A549 (cell line): ENCODE measurements around the gene SLC5A5. TPM values are rescaled to one million over a fixed set of nuclear protein-coding genes. Genes with fewer than 3 reads are reported as not detected.

Source experiments
- ATAC-seq, 2 experiments: fragments of 200-7000 bp in 1 of 2; fragments of >200 bp in 1 of 2; cut with Nextera tagmentation in 1 of 2; cut with Tn5 transposase in 1 of 2; 3 replicates each; pipeline versions ENCODE4 v1.8.0 to v1.9.1; 2018 to 2020; ENCODE audit warnings: mild to moderate bottlenecking in 1 of 2, moderate library complexity in 1 of 2
- CTCF ChIA-PET: fragments of 300-600 bp; sonication (Branson Sonifier 250); formaldehyde crosslinking; extraction: SDS; loops from one replicate; lab custom pipeline; 2021; ENCODE audit warnings: antibody characterized with exemption, inconsistent platforms; lab: Yijun Ruan, JAX
- POLR2A ChIA-PET: fragments of 350-600 bp; formaldehyde crosslinking; extraction: SDS; loops from one replicate; lab custom pipeline; 2021; ENCODE audit warnings: antibody characterized with exemption, inconsistent platforms; lab: Yijun Ruan, JAX
- DNase-seq, 2 experiments: peaks; one replicate each; pipeline versions ENCODE4 v3.0.0 to v3.0.0-alpha.2; 2011 to 2016; ENCODE audit warnings: low read depth in 1 of 2, low spot score in 1 of 2
- FAIRE-seq: peaks from 2 replicates; lab custom pipeline; 2011; peaks lifted over from hg19 to GRCh38; lab: Jason Lieb, UNC
- H3K27ac ChIP-seq, 2 experiments: fragments of >200 bp; sonication (Bioruptor Twin); formaldehyde crosslinking; 3 replicates each; pipeline ENCODE4 v1.5.1; 2016 to 2017
- H3K4me1 ChIP-seq: fragments of >200 bp; sonication (Bioruptor Twin); formaldehyde crosslinking; 3 replicates; pipeline ENCODE4 v1.6.1; 2016
- H3K4me2 ChIP-seq: fragments of >200 bp; sonication (Bioruptor Twin); formaldehyde crosslinking; 3 replicates; pipeline ENCODE4 v1.6.1; 2016
- H3K4me3 ChIP-seq: fragments of >200 bp; sonication (Bioruptor Twin); formaldehyde crosslinking; 3 replicates; pipeline ENCODE4 v1.5.1; 2016
- H3K9me3 ChIP-seq: fragments of >200 bp; sonication (Bioruptor Twin); formaldehyde crosslinking; 3 replicates; pipeline ENCODE4 v1.6.1; 2016
- CHD4 ChIP-seq: fragments of 200-600 bp; sonication (generic); IDR thresholded peaks from 2 replicates; pipeline ENCODE4 v1.6.1; 2016; ENCODE audit warnings: antibody characterized with exemption, mild to moderate bottlenecking, borderline replicate concordance
- EHMT2 ChIP-seq: fragments of 200-600 bp; sonication (generic); IDR thresholded peaks from 2 replicates; pipeline ENCODE4 v1.6.1; 2016; ENCODE audit warnings: antibody characterized with exemption, low read depth, mild to moderate bottlenecking, moderate library complexity
- HDAC2 ChIP-seq: fragments of 200-600 bp; sonication (generic); IDR thresholded peaks from 2 replicates; pipeline ENCODE4 v1.6.1; 2016
- HEYL ChIP-seq: fragments of 250-450 bp; sonication (Bioruptor Pico); IDR thresholded peaks from 2 replicates; pipeline ENCODE4 v1.8.0; 2021; ENCODE audit warnings: mild to moderate bottlenecking, moderate library complexity
- HOXA7 ChIP-seq: fragments of 250-450 bp; sonication (Bioruptor Pico); IDR thresholded peaks from 2 replicates; pipeline ENCODE4 v1.5.0; 2020; ENCODE audit warnings: mild to moderate bottlenecking, moderate library complexity
- HOXB13 ChIP-seq: fragments of 250-450 bp; sonication (Bioruptor Pico); IDR thresholded peaks from 2 replicates; pipeline ENCODE4 v1.5.0; 2020; ENCODE audit warnings: low read depth, mild to moderate bottlenecking, moderate library complexity
- HOXB5 ChIP-seq: fragments of 250-450 bp; sonication (Bioruptor Pico); IDR thresholded peaks from 2 replicates; pipeline ENCODE4 v1.5.0; 2020; ENCODE audit warnings: mild to moderate bottlenecking, moderate library complexity
- JUNB ChIP-seq: fragments of >200 bp; sonication (Bioruptor Twin); formaldehyde crosslinking; IDR thresholded peaks from 2 replicates; pipeline ENCODE4 v1.6.1; 2016
- KDM1A ChIP-seq: fragments of 200-600 bp; sonication (generic); IDR thresholded peaks from 2 replicates; pipeline ENCODE4 v1.6.1; 2016; ENCODE audit warnings: low read depth, mild to moderate bottlenecking
- KDM5A ChIP-seq: fragments of 200-600 bp; sonication (generic); IDR thresholded peaks from 2 replicates; pipeline ENCODE4 v1.6.1; 2016; ENCODE audit warnings: antibody characterized with exemption, mild to moderate bottlenecking
- MAFK ChIP-seq: fragments of 450-650 bp; IDR thresholded peaks from 2 replicates; pipeline ENCODE4 v1.6.1; 2014; ENCODE audit not compliant: partially characterized antibody
- MAZ ChIP-seq: fragments of 150-350 bp; IDR thresholded peaks from 2 replicates; pipeline ENCODE4 v1.6.1; 2014; ENCODE audit warnings: antibody characterized with exemption, low read depth, low read length, borderline replicate concordance
- NFE2L2 ChIP-seq: fragments of 150-350 bp; conservative IDR thresholded peaks from 2 replicates; pipeline ENCODE4 v1.6.1; 2014; ENCODE audit warnings: low read length
- NR3C1 ChIP-seq: fragments of >200 bp; sonication (Bioruptor Twin); formaldehyde crosslinking; IDR thresholded peaks from 3 replicates; pipeline ENCODE4 v1.6.1; 2017
- PHF8 ChIP-seq: fragments of 200-600 bp; sonication (generic); IDR thresholded peaks from 2 replicates; pipeline ENCODE4 v1.6.1; 2016; ENCODE audit warnings: low read depth, mild to moderate bottlenecking, antibody characterized with exemption, moderate library complexity, borderline replicate concordance
- POLR2A ChIP-seq: IDR thresholded peaks from 2 replicates; pipeline ENCODE4 v1.6.1; 2012; ENCODE audit warnings: mild to moderate bottlenecking, low read length
- POLR2AphosphoS2 ChIP-seq: conservative IDR thresholded peaks from 2 replicates; pipeline ENCODE4 v1.6.1; 2012; ENCODE audit warnings: low read length, improper control_type of control experiment, inconsistent platforms
- RAD21 ChIP-seq, 2 experiments: fragments of >200 bp in 1 of 2; sonication (Bioruptor Twin) in 1 of 2; formaldehyde crosslinking in 1 of 2; IDR thresholded peaks in 1 of 2; conservative IDR thresholded peaks in 1 of 2; 2 replicates in 1 of 2; 3 replicates in 1 of 2; pipeline ENCODE4 v1.6.1; 2012 to 2018; ENCODE audit warnings: inconsistent platforms in 1 of 2
- RARB ChIP-seq: fragments of 250-450 bp; sonication (Bioruptor Pico); IDR thresholded peaks from 2 replicates; pipeline ENCODE4 v1.8.0; 2021; ENCODE audit warnings: mild to moderate bottlenecking, moderate library complexity
- RCOR1 ChIP-seq: fragments of 150-350 bp; IDR thresholded peaks from 2 replicates; pipeline ENCODE4 v1.6.1; 2014; ENCODE audit warnings: antibody characterized with exemption, low read length, low read depth
- RFX5 ChIP-seq: fragments of 450-650 bp; IDR thresholded peaks from 2 replicates; pipeline ENCODE4 v1.7.1; 2014; ENCODE audit warnings: antibody characterized with exemption, mild to moderate bottlenecking, moderate library complexity
- RNF2 ChIP-seq: fragments of 200-600 bp; sonication (generic); IDR thresholded peaks from 2 replicates; pipeline ENCODE4 v1.6.1; 2016; ENCODE audit warnings: low read depth, mild to moderate bottlenecking, antibody characterized with exemption, moderate library complexity, borderline replicate concordance
- SMC3 ChIP-seq: fragments of >200 bp; sonication (Bioruptor Twin); formaldehyde crosslinking; IDR thresholded peaks from 3 replicates; pipeline ENCODE4 v1.6.1; 2018; ENCODE audit warnings: inconsistent platforms
- TFCP2L1 ChIP-seq: fragments of 250-450 bp; sonication (Bioruptor Pico); IDR thresholded peaks from 2 replicates; pipeline ENCODE4 v1.5.0; 2021; ENCODE audit warnings: mild to moderate bottlenecking
- TP53 ChIP-seq: fragments of 250-450 bp; sonication (Bioruptor Pico); IDR thresholded peaks from 2 replicates; pipeline ENCODE4 v1.5.0; 2021; ENCODE audit warnings: mild to moderate bottlenecking, moderate library complexity
- WGBS: methylation state at CpG from one replicate; pipeline ENCODE4 v1.1.6; 2017; ENCODE audit errors: missing lambda C conversion rate; 5-methylcytosine and 5-hydroxymethylcytosine counted together
- polyA plus RNA-seq, 4 experiments: library from polyadenylated mRNA; depleted of rRNA in 3 of 4; stranded (reverse); fragments of >200 nt; fragmentation: RNase III in 1 of 4; extraction: RNeasy Plus Mini Kit Qiagen cat#74134 plus additional on column Dnase treatment in 1 of 4; gene quantifications; 2 replicates in 3 of 4; 3 replicates in 1 of 4; pipeline ENCODE4 v1.2.3, GENCODE V29; 2011 to 2017
- TF ChIP-seq, protein P1 (sequence below): IDR thresholded peaks from 2 replicates; pipeline ENCODE4 v1.6.1; 2012
- TF ChIP-seq, protein P2 (sequence below): IDR thresholded peaks from 2 replicates; pipeline ENCODE4 v1.6.1; 2012; ENCODE audit warnings: low read depth, borderline replicate concordance
- TF ChIP-seq, protein P3 (sequence below): IDR thresholded peaks from 2 replicates; pipeline ENCODE4 v1.6.1; 2012
- TF ChIP-seq, protein P4 (sequence below): fragments of 150-350 bp; IDR thresholded peaks from 2 replicates; pipeline ENCODE4 v1.6.1; 2014; ENCODE audit warnings: low read depth, mild to moderate bottlenecking, low read length

Gene SLC5A5
- polyA plus RNA-seq, 2 of the 4 experiments (the other 2 are of a cell fraction) = 0.06 to 0.25 TPM

DNA sequence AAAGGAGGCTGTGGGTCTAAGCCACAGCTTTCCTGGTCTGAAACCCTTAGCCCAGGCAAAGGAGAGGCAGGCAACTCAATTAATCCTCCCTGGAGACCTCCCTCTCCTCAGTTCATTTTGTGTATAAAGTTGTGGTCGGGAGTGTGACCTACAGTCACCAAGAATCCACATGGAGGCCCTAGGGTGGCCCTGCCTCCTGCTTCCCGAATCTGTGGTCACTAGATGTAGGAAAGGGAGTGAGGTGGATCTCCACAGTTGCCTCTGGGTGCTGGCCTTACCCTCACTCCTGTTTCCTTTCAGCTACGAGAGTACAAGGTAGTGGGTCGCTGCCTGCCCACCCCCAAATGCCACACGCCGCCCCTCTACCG, 10.8 kb upstream of the SLC5A5 start:
- ChIA-PET POLR2A (interaction anchor here (1.3 to 1.9 kb wide), 2 partner anchors 9 to 136 kb away, joined by 5 to 7 read pairs; no protein-coding TSS in a partner anchor), CTCF (interaction anchor here (0.9 to 4.4 kb wide), 3 partner anchors 9 to 77 kb away, joined by 3 to 42 read pairs (median 9); partner anchors contain the start of gene CCDC124)
- WGBS = 0% methylated on average over 6 of the region's 7 CpGs
- Histone ChIP-seq H3K4me2 (peak overlapping the region; percentile 74), H3K27ac (peak overlapping the region; percentile 99 to 100), H3K9me3 (no peaks in the 10 kb centered on the region), H3K4me3 (peak overlapping the region; percentile 99), H3K4me1 (peaks cover 42% of the 10 kb centered on the region)
- DNase-seq = no peak
- no peak for FAIRE-seq
- TF ChIP-seq, protein P1, sequence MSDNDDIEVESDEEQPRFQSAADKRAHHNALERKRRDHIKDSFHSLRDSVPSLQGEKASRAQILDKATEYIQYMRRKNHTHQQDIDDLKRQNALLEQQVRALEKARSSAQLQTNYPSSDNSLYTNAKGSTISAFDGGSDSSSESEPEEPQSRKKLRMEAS = no peak
- no peak for TF ChIP-seq TP53 (CRISPR knock-in tag)
- no peak for TF ChIP-seq HOXB5 (CRISPR knock-in tag)
- TF ChIP-seq SMC3 = no peak
- no peak for TF ChIP-seq KDM5A
- no peak for TF ChIP-seq HEYL (CRISPR knock-in tag)
- no peak for TF ChIP-seq PHF8
- no peak for TF ChIP-seq RARB (CRISPR knock-in tag)
- no peak for TF ChIP-seq RNF2
- TF ChIP-seq NFE2L2 = no peak
- no peak for TF ChIP-seq HOXA7 (CRISPR knock-in tag)
- TF ChIP-seq, protein P2, sequence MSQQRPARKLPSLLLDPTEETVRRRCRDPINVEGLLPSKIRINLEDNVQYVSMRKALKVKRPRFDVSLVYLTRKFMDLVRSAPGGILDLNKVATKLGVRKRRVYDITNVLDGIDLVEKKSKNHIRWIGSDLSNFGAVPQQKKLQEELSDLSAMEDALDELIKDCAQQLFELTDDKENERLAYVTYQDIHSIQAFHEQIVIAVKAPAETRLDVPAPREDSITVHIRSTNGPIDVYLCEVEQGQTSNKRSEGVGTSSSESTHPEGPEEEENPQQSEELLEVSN = no peak
- no peak for TF ChIP-seq RAD21 (conservative IDR thresholded peaks at IDR 0.05 in 1 of 2, IDR thresholded peaks at IDR 0.05 in 1 of 2)
- no peak for TF ChIP-seq HDAC2
- TF ChIP-seq MAFK = no peak
- no peak for TF ChIP-seq RCOR1
- TF ChIP-seq HOXB13 = no peak
- TF ChIP-seq POLR2A = no peak
- TF ChIP-seq, protein P3, sequence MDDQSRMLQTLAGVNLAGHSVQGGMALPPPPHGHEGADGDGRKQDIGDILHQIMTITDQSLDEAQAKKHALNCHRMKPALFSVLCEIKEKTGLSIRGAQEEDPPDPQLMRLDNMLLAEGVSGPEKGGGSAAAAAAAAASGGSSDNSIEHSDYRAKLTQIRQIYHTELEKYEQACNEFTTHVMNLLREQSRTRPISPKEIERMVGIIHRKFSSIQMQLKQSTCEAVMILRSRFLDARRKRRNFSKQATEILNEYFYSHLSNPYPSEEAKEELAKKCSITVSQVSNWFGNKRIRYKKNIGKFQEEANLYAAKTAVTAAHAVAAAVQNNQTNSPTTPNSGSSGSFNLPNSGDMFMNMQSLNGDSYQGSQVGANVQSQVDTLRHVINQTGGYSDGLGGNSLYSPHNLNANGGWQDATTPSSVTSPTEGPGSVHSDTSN = no peak
- no peak for TF ChIP-seq POLR2AphosphoS2
- TF ChIP-seq, all 56 proteins: peak for 0
- no peak for ATAC-seq

DNA sequence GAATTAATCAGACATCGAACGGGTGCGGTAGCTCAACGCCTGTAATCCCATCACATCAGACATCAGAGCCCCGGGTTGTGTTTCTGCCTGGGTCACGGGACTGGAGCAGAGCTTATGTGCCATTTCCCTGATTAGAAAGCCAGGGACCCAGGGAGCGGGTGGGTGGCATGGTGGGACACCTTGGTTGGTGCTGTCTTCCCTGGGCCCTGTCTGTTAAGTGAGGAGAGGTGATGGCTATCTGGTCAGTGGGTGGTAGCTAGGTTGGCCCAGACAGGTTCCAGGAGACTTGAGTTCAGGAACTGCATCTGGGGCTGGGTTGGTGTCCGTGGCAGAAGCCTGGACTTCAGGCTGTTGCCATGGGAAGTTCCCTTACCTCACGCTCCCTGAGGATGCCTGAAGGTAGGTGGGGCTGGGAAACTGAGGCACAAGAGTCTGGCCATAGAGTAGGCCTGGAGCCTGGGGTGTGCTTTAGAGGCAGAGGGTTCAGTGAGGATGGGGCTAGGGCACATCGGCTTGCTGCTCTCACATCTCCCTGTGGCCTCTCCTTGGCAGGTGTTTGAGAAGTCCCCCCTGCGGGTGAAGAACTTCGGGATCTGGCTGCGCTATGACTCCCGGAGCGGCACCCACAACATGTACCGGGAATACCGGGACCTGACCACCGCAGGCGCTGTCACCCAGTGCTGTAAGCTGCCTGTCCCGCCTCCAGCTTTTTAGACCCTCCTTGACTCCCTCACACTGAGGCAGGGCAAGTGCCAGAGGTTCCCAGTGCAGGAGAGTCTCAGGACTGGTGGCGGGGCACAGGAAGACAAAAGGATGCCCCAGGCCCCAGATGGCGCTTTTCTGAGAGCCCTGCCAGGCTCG, 10.0 kb upstream of the SLC5A5 start:
- POLR2A ChIA-PET = interaction anchor here (0.6 to 1.3 kb wide), 2 partner anchors 9 to 1745 kb away, joined by 3 to 5 read pairs; no protein-coding TSS in a partner anchor
- Histone ChIP-seq H3K27ac (peak overlapping the region; percentile 99 to 100), H3K4me3 (peak overlapping the region; percentile 99), H3K4me1 (peaks cover 45% of the 10 kb centered on the region), H3K4me2 (peak overlapping the region; percentile 74), H3K9me3 (no peaks in the 10 kb centered on the region)
- FAIRE-seq (no peak), DNase-seq (no peak), ATAC-seq (no peak)
- TF ChIP-seq KDM1A (no peak), EHMT2 (no peak), RAD21 (conservative IDR thresholded peaks at IDR 0.05 in 1 of 2, IDR thresholded peaks at IDR 0.05 in 1 of 2) (no peak), TP53 (CRISPR knock-in tag) (no peak), MAZ (no peak), POLR2A (no peak), RFX5 (no peak), JUNB (no peak), POLR2AphosphoS2 (no peak), CHD4 (no peak), MAFK (no peak), NR3C1 (no peak), TFCP2L1 (CRISPR knock-in tag) (no peak), NFE2L2 (no peak), HDAC2 (no peak), HEYL (CRISPR knock-in tag) (no peak), HOXB13 (no peak)
- TF ChIP-seq, protein P4, sequence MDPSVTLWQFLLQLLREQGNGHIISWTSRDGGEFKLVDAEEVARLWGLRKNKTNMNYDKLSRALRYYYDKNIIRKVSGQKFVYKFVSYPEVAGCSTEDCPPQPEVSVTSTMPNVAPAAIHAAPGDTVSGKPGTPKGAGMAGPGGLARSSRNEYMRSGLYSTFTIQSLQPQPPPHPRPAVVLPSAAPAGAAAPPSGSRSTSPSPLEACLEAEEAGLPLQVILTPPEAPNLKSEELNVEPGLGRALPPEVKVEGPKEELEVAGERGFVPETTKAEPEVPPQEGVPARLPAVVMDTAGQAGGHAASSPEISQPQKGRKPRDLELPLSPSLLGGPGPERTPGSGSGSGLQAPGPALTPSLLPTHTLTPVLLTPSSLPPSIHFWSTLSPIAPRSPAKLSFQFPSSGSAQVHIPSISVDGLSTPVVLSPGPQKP = no peak
- TF ChIP-seq, protein P2 = no peak
- CTCF ChIA-PET = interaction anchor here (0.9 to 4.4 kb wide), 4 partner anchors 9 to 135 kb away, joined by 3 to 42 read pairs (median 6); partner anchors contain the start of gene CCDC124
- WGBS = 38% methylated on average over 12 of the region's 23 CpGs
